HepG2 (cell line): ENCODE measurements around the gene CPSF6. TPM values are rescaled to one million over a fixed set of nuclear protein-coding genes. Genes with fewer than 3 reads are reported as not detected.

Experiments
- CEBPB ChIP-seq: IDR thresholded peaks from 2 replicates; pipeline ENCODE4 v1.6.1; 2011; ENCODE audit warnings: low read depth, low read length, improper control_type of control experiment, borderline replicate concordance
- GLMP ChIP-seq: sonication (generic); formaldehyde crosslinking; IDR thresholded peaks from 2 replicates; pipeline ENCODE4 v1.9.0; 2021; ENCODE audit warnings: missing genetic modification reagents, mild to moderate bottlenecking, borderline replicate concordance
- HNRNPUL1 ChIP-seq: fragments of 200-400 bp; formaldehyde crosslinking; IDR thresholded peaks from 2 replicates; pipeline ENCODE4 v1.6.1; 2017; ENCODE audit warnings: low read depth, mild to moderate bottlenecking, low read length, moderate library complexity
- MXD4 ChIP-seq: IDR thresholded peaks from 2 replicates; pipeline ENCODE4 v1.6.1; 2016; ENCODE audit warnings: mild to moderate bottlenecking, missing biosample characterization, missing genetic modification reagents
- NFKB2 ChIP-seq: sonication (generic); formaldehyde crosslinking; IDR thresholded peaks from 2 replicates; pipeline ENCODE4 v1.4.0; 2020; ENCODE audit warnings: missing genetic modification reagents, borderline replicate concordance
- RBFOX2 ChIP-seq: fragments of 200-400 bp; formaldehyde crosslinking; IDR thresholded peaks from 2 replicates; pipeline ENCODE4 v1.6.1; 2017; ENCODE audit warnings: low read depth, mild to moderate bottlenecking, low read length
- RNF2 ChIP-seq: fragments of 450-650 bp; conservative IDR thresholded peaks from 2 replicates; pipeline ENCODE4 v1.6.1; 2016; ENCODE audit warnings: low read depth
- SIN3B ChIP-seq: fragments of 150-350 bp; IDR thresholded peaks from 2 replicates; pipeline ENCODE4 v1.6.1; 2014; ENCODE audit warnings: low read length
- STAT5B ChIP-seq: sonication (generic); formaldehyde crosslinking; IDR thresholded peaks from 2 replicates; pipeline ENCODE4 v1.4.0; 2020; ENCODE audit warnings: missing genetic modification reagents
- TOE1 ChIP-seq: sonication (generic); formaldehyde crosslinking; IDR thresholded peaks from 2 replicates; pipeline ENCODE4 v1.4.0; 2020; ENCODE audit warnings: mild to moderate bottlenecking, missing genetic modification reagents
- U2AF2 ChIP-seq: fragments of 200-400 bp; formaldehyde crosslinking; IDR thresholded peaks from 2 replicates; pipeline ENCODE4 v1.6.1; 2017; ENCODE audit warnings: low read depth, mild to moderate bottlenecking, low read length
- ZBTB3 ChIP-seq: sonication (generic); formaldehyde crosslinking; IDR thresholded peaks from 2 replicates; pipeline ENCODE4 v1.4.0; 2020; ENCODE audit warnings: low read depth, mild to moderate bottlenecking, moderate library complexity, missing genetic modification reagents, borderline replicate concordance
- ZBTB7B ChIP-seq: sonication (generic); formaldehyde crosslinking; IDR thresholded peaks from 2 replicates; pipeline ENCODE4 v1.4.0; 2020; ENCODE audit warnings: missing genetic modification reagents
- ZMYM4 ChIP-seq: sonication (generic); formaldehyde crosslinking; IDR thresholded peaks from 2 replicates; pipeline ENCODE4 v1.8.1; 2023; ENCODE audit warnings: mild to moderate bottlenecking, missing genetic modification reagents
- ZNF317 ChIP-seq: sonication (generic); formaldehyde crosslinking; IDR thresholded peaks from 2 replicates; pipeline ENCODE4 v1.5.0; 2020; ENCODE audit warnings: mild to moderate bottlenecking, missing genetic modification reagents
- ZNF749 ChIP-seq: sonication (generic); formaldehyde crosslinking; IDR thresholded peaks from 2 replicates; pipeline ENCODE4 v1.8.0; 2022; ENCODE audit warnings: mild to moderate bottlenecking, missing genetic modification reagents, moderate library complexity, borderline replicate concordance
- ZNF766 ChIP-seq: sonication (generic); formaldehyde crosslinking; IDR thresholded peaks from 2 replicates; pipeline ENCODE4 v1.5.0; 2020; ENCODE audit warnings: missing genetic modification reagents, borderline replicate concordance
- polyA plus RNA-seq, 8 experiments: library from polyadenylated mRNA; depleted of rRNA in 3 of 8; stranded (reverse) in 7 of 8; unstranded in 1 of 8; fragments of >200 nt; fragmentation: Illumina TruSeq in 4 of 8; extraction: Trizol in 4 of 8; gene quantifications; 2 replicates each; pipeline versions ENCODE4 v1.2.1 to v1.2.3, GENCODE V29; 2011 to 2016; ENCODE audit warnings: low read depth in 4 of 8, missing spikeins in 1 of 8, mixed read lengths in 1 of 8; ENCODE audit not compliant: insufficient read depth in 1 of 8
- total RNA-seq, 5 experiments: library from RNA; depleted of rRNA; stranded (reverse); fragments of >200 nt; fragmentation: Illumina TruSeq; extraction: Trizol; gene quantifications; 2 replicates each; pipeline ENCODE4 v1.2.3, GENCODE V29; 2016; ENCODE audit warnings: low read depth in 1 of 5
- TF ChIP-seq, protein P1 (sequence below): sonication (generic); formaldehyde crosslinking; IDR thresholded peaks from 2 replicates; pipeline ENCODE4 v1.4.0; 2020; ENCODE audit warnings: missing genetic modification reagents
- TF ChIP-seq, protein P2 (sequence below): sonication (generic); formaldehyde crosslinking; IDR thresholded peaks from one replicate; pipeline ENCODE4 v1.5.1; 2020; ENCODE audit warnings: mild to moderate bottlenecking, missing genetic modification reagents; ENCODE audit errors: not compliant biosample characterization

The CPSF6 gene
- total and polyA plus RNA-seq, 2 of the 13 experiments (the other 11 are each of a cell fraction or from before 2014, with no cell fraction given): 41.8 to 71.0 TPM

DNA sequence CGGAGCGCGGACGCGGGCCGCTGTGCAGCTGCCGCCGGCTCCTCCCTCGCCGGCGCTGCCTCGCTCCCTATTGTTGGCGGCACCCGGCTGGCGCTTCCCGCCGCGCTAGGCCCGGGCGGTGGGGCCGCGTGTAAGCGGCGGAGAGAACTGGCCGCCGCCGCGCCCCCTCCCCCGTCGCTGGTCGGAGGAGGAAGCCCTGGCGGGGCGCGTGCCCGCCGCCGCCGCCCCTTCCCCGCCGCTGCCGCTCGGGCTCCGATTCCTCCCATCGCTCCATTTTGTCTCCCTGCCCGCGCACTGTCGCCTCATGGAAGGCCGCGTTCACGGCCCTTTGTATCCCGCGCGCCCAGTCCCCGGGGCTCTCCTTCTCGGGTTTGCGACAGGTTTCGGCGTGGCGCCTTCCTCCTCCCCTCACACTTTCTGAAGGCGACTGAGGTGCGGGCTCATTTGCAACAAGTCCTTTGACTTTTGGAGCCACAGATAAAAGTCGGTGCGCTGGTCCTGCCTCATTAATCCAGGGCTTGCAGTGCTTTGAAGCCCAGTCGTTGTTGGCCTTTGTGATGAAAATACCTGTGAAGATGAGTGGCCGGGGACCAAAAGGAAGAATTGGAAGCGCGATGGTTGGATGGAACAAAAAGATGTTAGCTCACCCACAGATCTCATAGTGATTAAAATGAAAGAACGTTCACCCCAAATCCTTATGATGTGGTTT lies 707 bp downstream of the CPSF6 start (continued):
- TF ChIP-seq ZBTB3 (CRISPR knock-in tag) (peak; percentile 36; the same call in 1 of the 2 replicates), ZNF766 (CRISPR knock-in tag) (no peak), RBFOX2 (peak; percentile 58), ZNF749 (CRISPR knock-in tag) (no peak), MXD4 (no peak), CEBPB (no peak), TOE1 (CRISPR knock-in tag) (no peak), NFKB2 (CRISPR knock-in tag) (no peak), STAT5B (CRISPR knock-in tag) (no peak), RNF2 (no peak), GLMP (no peak), ZNF317 (CRISPR knock-in tag) (0 out of 2 replicates have a peak, but pooled peaks have one; percentile 25), ZBTB7B (no peak), ZMYM4 (0 out of 2 replicates have a peak, but pooled peaks have one; percentile 21), HNRNPUL1 (no peak), U2AF2 (no peak), SIN3B (no peak)
- TF ChIP-seq, protein P1, sequence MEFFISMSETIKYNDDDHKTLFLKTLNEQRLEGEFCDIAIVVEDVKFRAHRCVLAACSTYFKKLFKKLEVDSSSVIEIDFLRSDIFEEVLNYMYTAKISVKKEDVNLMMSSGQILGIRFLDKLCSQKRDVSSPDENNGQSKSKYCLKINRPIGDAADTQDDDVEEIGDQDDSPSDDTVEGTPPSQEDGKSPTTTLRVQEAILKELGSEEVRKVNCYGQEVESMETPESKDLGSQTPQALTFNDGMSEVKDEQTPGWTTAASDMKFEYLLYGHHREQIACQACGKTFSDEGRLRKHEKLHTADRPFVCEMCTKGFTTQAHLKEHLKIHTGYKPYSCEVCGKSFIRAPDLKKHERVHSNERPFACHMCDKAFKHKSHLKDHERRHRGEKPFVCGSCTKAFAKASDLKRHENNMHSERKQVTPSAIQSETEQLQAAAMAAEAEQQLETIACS: peak; percentile 66
- TF ChIP-seq, protein P2, sequence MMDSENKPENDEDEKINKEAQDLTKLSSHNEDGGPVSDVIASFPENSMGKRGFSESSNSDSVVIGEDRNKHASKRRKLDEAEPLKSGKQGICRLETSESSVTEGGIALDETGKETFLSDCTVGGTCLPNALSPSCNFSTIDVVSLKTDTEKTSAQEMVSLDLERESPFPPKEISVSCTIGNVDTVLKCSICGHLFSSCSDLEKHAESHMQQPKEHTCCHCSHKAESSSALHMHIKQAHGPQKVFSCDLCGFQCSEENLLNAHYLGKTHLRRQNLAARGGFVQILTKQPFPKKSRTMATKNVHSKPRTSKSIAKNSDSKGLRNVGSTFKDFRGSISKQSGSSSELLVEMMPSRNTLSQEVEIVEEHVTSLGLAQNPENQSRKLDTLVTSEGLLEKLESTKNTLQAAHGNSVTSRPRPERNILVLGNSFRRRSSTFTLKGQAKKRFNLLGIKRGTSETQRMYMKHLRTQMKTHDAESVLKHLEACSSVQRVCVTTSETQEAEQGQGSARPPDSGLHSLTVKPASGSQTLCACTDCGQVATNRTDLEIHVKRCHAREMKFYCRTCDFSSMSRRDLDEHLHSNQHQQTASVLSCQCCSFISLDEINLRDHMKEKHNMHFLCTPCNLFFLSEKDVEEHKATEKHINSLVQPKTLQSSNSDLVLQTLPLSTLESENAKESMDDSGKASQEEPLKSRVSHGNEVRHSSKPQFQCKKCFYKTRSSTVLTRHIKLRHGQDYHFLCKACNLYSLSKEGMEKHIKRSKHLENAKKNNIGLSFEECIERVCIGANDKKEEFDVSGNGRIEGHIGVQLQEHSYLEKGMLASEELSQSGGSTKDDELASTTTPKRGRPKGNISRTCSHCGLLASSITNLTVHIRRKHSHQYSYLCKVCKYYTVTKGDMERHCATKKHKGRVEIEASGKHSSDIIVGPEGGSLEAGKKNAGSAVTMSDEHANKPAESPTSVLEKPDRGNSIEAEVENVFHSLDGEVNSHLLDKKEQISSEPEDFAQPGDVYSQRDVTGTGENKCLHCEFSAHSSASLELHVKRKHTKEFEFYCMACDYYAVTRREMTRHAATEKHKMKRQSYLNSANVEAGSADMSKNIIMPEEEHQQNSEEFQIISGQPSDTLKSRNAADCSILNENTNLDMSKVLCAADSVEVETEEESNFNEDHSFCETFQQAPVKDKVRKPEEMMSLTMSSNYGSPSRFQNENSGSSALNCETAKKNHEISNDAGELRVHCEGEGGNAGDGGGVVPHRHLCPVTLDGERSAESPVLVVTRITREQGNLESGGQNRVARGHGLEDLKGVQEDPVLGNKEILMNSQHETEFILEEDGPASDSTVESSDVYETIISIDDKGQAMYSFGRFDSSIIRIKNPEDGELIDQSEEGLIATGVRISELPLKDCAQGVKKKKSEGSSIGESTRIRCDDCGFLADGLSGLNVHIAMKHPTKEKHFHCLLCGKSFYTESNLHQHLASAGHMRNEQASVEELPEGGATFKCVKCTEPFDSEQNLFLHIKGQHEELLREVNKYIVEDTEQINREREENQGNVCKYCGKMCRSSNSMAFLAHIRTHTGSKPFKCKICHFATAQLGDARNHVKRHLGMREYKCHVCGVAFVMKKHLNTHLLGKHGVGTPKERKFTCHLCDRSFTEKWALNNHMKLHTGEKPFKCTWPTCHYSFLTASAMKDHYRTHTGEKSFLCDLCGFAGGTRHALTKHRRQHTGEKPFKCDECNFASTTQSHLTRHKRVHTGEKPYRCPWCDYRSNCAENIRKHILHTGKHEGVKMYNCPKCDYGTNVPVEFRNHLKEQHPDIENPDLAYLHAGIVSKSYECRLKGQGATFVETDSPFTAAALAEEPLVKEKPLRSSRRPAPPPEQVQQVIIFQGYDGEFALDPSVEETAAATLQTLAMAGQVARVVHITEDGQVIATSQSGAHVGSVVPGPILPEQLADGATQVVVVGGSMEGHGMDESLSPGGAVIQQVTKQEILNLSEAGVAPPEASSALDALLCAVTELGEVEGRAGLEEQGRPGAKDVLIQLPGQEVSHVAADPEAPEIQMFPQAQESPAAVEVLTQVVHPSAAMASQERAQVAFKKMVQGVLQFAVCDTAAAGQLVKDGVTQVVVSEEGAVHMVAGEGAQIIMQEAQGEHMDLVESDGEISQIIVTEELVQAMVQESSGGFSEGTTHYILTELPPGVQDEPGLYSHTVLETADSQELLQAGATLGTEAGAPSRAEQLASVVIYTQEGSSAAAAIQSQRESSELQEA (CRISPR knock-in tag): no peak
